GM10266 (cell line): ENCODE results near the gene APOL4.
A peak's percentile ranks its signal among the peaks of the same experiment; 100 is the strongest.

ENCODE experiments used
- DNase-seq: peaks from one replicate; pipeline ENCODE4 v3.0.0; 2012; ENCODE audit errors: extremely low spot score
- TF ChIP-seq, protein P1 (sequence below): IDR thresholded peaks from 2 replicates; pipeline ENCODE4 v1.5.1; 2012; ENCODE audit warnings: mild to moderate bottlenecking, low read depth; ENCODE audit not compliant: control insufficient read depth, insufficient read depth; ENCODE audit errors: missing control alignments

The APOL4 gene

GRCh38 chr22:36221799-36222751, 20.5 kb upstream of the APOL4 start:
- DNase-seq = peak; percentile 39
- TF ChIP-seq, protein P1, sequence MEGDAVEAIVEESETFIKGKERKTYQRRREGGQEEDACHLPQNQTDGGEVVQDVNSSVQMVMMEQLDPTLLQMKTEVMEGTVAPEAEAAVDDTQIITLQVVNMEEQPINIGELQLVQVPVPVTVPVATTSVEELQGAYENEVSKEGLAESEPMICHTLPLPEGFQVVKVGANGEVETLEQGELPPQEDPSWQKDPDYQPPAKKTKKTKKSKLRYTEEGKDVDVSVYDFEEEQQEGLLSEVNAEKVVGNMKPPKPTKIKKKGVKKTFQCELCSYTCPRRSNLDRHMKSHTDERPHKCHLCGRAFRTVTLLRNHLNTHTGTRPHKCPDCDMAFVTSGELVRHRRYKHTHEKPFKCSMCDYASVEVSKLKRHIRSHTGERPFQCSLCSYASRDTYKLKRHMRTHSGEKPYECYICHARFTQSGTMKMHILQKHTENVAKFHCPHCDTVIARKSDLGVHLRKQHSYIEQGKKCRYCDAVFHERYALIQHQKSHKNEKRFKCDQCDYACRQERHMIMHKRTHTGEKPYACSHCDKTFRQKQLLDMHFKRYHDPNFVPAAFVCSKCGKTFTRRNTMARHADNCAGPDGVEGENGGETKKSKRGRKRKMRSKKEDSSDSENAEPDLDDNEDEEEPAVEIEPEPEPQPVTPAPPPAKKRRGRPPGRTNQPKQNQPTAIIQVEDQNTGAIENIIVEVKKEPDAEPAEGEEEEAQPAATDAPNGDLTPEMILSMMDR = peak; percentile 80

DNA sequence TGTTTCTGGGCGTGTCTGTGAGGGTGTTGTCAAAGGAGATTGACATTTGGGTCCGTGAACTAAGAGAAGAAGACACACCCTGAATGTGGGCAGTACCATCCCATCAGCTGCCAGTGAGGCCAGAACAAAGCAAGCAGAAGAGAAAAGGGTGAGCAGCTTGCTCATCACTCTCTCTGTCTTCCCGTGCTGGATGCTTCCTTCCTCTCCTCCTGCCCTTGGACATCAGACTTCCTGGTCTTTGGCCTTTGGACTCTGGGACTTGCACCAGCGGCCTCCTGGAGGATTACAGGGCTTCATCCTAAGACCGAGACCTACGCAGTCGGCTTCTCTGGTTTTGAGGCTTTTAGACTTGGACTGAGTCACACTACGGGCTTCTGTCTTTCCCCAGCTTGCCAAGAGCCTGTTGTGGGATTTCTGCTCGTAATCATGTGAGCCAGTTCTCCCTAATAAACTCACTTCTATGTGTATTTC, 18.9 kb upstream of the APOL4 start:
- DNase-seq = no peak
- TF ChIP-seq, protein P1 = no peak

- TF ChIP-seq, protein P1 = no peak
- no peak for DNase-seq
These were observed 17.1 kb upstream of the APOL4 start for GRCh38 chr22:36218648-36219193.

GRCh38 chr22:36215981-36216380, 14.4 kb upstream of the APOL4 start:
- TF ChIP-seq, protein P1 = no peak
- DNase-seq = no peak

GRCh38 chr22:36213586-36213985, 12.0 kb upstream of the APOL4 start:
- DNase-seq = no peak
- TF ChIP-seq, protein P1 = no peak

DNA sequence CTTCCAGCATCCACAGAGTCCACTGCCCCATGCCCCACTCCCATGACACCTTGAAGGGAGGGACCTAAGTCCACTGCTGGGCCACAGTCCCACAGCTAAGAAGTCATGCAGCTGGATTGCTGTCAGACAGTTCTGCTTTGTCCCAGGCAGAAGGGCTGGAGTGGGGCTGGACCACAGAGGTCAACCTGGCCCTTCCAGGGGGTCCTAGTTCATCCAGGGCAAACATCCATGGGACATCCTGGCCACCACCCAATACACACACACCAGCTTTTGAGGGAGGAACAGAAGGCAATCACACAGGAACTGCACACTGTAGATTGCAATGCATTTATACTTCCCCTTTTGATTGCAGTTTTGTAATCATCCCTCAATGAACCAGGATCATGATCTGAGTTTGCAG, 11.3 kb upstream of the APOL4 start:
- DNase-seq = no peak
- TF ChIP-seq, protein P1 = no peak

DNA sequence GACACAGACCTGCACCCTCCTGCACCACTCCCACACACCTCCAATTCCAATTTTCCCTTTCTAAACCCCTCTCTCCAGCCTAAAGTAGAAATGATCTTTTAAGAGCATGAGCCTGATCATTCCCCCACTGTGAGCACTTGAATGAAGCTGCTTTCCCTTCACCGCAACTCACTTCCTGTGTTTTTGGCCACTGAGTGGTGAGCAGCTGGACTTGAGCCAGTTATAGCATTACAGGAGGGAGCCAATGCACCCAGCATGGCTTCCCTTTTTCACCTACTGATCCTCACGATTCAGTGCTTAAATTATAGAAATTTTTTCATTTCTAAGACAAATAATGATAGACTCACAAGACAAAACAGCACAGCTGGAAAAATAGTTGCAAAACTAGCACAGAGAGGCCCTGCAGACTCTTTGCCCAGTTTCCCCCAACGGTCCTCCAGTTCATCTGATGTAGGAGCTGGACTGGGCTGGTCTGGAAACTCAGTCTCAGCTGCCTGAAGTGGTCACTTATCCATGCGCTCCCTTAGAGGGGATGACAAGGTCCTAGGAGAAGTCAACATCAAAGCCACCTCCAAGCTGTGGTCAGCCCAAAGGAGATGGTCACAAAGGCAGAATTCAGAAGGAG, 9.7 kb upstream of the APOL4 start:
- TF ChIP-seq, protein P1 = no peak
- no peak for DNase-seq
